WTC11 (cell line): ENCODE results near the gene ARPC5.

Experiments used
- AFF4 ChIP-seq: sonication (generic); formaldehyde crosslinking; IDR thresholded peaks from 2 replicates; pipeline ENCODE4 v1.8.1; 2023; ENCODE audit warnings: mild to moderate bottlenecking, missing genetic modification reagents, borderline replicate concordance
- CTCF ChIP-seq: fragments of 200-600 bp; IDR thresholded peaks from 2 replicates; pipeline ENCODE4 v1.8.0; 2022; ENCODE audit warnings: antibody characterized with exemption
- IRF1 ChIP-seq: sonication (generic); formaldehyde crosslinking; IDR thresholded peaks from 2 replicates; pipeline ENCODE4 v1.8.0; 2023; ENCODE audit warnings: missing genetic modification reagents
- NR3C1 ChIP-seq: sonication (generic); formaldehyde crosslinking; conservative IDR thresholded peaks from 2 replicates; pipeline ENCODE4 v1.8.1; 2023; ENCODE audit warnings: low read depth, mild to moderate bottlenecking, missing genetic modification reagents
- ZNF121 ChIP-seq: sonication (generic); formaldehyde crosslinking; IDR thresholded peaks from 2 replicates; pipeline ENCODE4 v1.8.0; 2023; ENCODE audit warnings: missing genetic modification reagents
- ZNF232 ChIP-seq: sonication (generic); formaldehyde crosslinking; IDR thresholded peaks from 2 replicates; pipeline ENCODE4 v1.8.0; 2022; ENCODE audit warnings: mild to moderate bottlenecking, missing genetic modification reagents
- TF ChIP-seq, protein P1 (sequence below): sonication (generic); formaldehyde crosslinking; IDR thresholded peaks from 2 replicates; pipeline ENCODE4 v1.8.1; 2023; ENCODE audit warnings: mild to moderate bottlenecking, missing genetic modification reagents, moderate library complexity
- TF ChIP-seq, protein P2 (sequence below): sonication (generic); formaldehyde crosslinking; IDR thresholded peaks from 2 replicates; pipeline ENCODE4 v1.8.1; 2022; ENCODE audit warnings: low read depth, missing genetic modification reagents, borderline replicate concordance

- TF ChIP-seq CTCF, result no peak
- no peak for TF ChIP-seq ZNF121 (CRISPR knock-in tag)
- TF ChIP-seq AFF4, result no peak
- TF ChIP-seq, protein P1, sequence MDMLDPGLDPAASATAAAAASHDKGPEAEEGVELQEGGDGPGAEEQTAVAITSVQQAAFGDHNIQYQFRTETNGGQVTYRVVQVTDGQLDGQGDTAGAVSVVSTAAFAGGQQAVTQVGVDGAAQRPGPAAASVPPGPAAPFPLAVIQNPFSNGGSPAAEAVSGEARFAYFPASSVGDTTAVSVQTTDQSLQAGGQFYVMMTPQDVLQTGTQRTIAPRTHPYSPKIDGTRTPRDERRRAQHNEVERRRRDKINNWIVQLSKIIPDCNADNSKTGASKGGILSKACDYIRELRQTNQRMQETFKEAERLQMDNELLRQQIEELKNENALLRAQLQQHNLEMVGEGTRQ (CRISPR knock-in tag), result no peak
- no peak for TF ChIP-seq NR3C1
- TF ChIP-seq IRF1 (CRISPR knock-in tag), result no peak
- TF ChIP-seq, protein P2, sequence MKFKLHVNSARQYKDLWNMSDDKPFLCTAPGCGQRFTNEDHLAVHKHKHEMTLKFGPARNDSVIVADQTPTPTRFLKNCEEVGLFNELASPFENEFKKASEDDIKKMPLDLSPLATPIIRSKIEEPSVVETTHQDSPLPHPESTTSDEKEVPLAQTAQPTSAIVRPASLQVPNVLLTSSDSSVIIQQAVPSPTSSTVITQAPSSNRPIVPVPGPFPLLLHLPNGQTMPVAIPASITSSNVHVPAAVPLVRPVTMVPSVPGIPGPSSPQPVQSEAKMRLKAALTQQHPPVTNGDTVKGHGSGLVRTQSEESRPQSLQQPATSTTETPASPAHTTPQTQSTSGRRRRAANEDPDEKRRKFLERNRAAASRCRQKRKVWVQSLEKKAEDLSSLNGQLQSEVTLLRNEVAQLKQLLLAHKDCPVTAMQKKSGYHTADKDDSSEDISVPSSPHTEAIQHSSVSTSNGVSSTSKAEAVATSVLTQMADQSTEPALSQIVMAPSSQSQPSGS (CRISPR knock-in tag), result no peak
- no peak for TF ChIP-seq ZNF232 (CRISPR knock-in tag)
Observed at GRCh38 chr1:183611021-183611420, 24.6 kb downstream of the ARPC5 start.
